NT2/D1 (cell line): ENCODE measurements around the gene ATF4.

ENCODE experiments used
- YY1 ChIP-seq: IDR thresholded peaks from 2 replicates; pipeline ENCODE4 v1.6.1; 2011; ENCODE audit not compliant: insufficient read length, insufficient read depth
- ZNF274 ChIP-seq: IDR thresholded peaks from 2 replicates; pipeline ENCODE4 v1.6.1; 2011; ENCODE audit warnings: mild to moderate bottlenecking, low read depth, low read length

DNA sequence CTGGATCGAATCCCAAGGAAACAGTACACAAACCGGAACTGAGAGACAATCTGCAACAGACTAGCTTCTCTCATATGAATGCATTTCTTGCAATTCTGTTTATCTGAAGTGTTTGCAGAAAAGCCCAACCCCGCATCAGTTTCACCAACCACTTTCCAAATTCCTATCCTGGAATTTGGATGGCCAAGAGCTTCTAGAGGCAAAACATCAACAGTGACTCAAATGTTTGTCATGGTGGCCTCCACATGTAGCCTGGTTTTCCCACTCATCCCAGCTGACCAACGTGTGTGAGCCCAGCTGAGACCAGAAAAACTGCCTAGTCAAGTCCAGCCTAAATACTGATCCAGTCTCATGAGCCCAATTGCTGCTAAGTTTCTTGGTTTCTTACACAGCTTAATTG lies 26.6 kb upstream of the ATF4 start:
- TF ChIP-seq YY1 = no peak
- TF ChIP-seq ZNF274 = no peak
